MM.1S (cell line): ENCODE measurements around the gene MZT1.

ENCODE experiments used
- DNase-seq: peaks from one replicate; pipeline ENCODE4 v3.0.0-alpha.2; 2015
- H2AFZ ChIP-seq: fragments of 300-600 bp; sonication (generic); 2 replicates; pipeline ENCODE4 v1.6.0; 2016; ENCODE audit warnings: antibody characterized with exemption, low read length
- H3F3A ChIP-seq: fragments of 300-600 bp; sonication (generic); 2 replicates; pipeline ENCODE4 v1.6.1; 2016; ENCODE audit warnings: mild to moderate bottlenecking, antibody characterized with exemption, low read length, moderate library complexity, mixed read lengths; ENCODE audit not compliant: insufficient read depth
- H3K27ac ChIP-seq: fragments of 300-600 bp; sonication (generic); 2 replicates; pipeline ENCODE4 v1.5.1; 2016; ENCODE audit warnings: mild to moderate bottlenecking, low read length
- H3K27me3 ChIP-seq: fragments of 300-600 bp; sonication (generic); replicated peaks from 2 replicates; pipeline ENCODE4 v1.6.0; 2016; ENCODE audit warnings: low read length; ENCODE audit not compliant: insufficient read depth
- H3K36me3 ChIP-seq: fragments of 300-600 bp; sonication (generic); replicated peaks from 2 replicates; pipeline ENCODE4 v1.6.1; 2016; ENCODE audit warnings: mild to moderate bottlenecking, low read length, mixed read lengths; ENCODE audit not compliant: insufficient read depth
- H3K4me1 ChIP-seq: fragments of 300-600 bp; sonication (generic); 2 replicates; pipeline ENCODE4 v1.6.1; 2016; ENCODE audit warnings: low read length, mixed read lengths
- H3K4me2 ChIP-seq: fragments of 300-600 bp; sonication (generic); 2 replicates; pipeline ENCODE4 v1.6.0; 2016; ENCODE audit warnings: low read depth, low read length
- H3K4me3 ChIP-seq: fragments of 300-600 bp; sonication (generic); 2 replicates; pipeline ENCODE4 v1.5.1; 2016; ENCODE audit warnings: low read length, mixed read lengths
- H3K79me2 ChIP-seq: fragments of 300-600 bp; sonication (generic); 2 replicates; pipeline ENCODE4 v1.6.1; 2016; ENCODE audit warnings: mixed run types, low read length, mixed read lengths
- H3K9ac ChIP-seq: fragments of 300-600 bp; sonication (generic); 2 replicates; pipeline ENCODE4 v1.6.1; 2016; ENCODE audit warnings: low read length, mixed read lengths
- H3K9me2 ChIP-seq: fragments of 300-600 bp; sonication (generic); replicated peaks from 2 replicates; pipeline ENCODE4 v1.6.1; 2016; ENCODE audit warnings: mild to moderate bottlenecking, low read length, mixed read lengths; ENCODE audit not compliant: insufficient read depth
- H3K9me3 ChIP-seq: fragments of 300-600 bp; sonication (generic); replicated peaks from 2 replicates; pipeline ENCODE4 v1.6.1; 2016; ENCODE audit warnings: mild to moderate bottlenecking, low read length, mixed read lengths; ENCODE audit not compliant: insufficient read depth
- H4K20me1 ChIP-seq: fragments of 300-600 bp; sonication (generic); 2 replicates; pipeline ENCODE4 v1.6.1; 2016; ENCODE audit warnings: mild to moderate bottlenecking, low read length, moderate library complexity, mixed read lengths; ENCODE audit not compliant: insufficient read depth
- EZH2 ChIP-seq: fragments of 300-600 bp; sonication (generic); optimal IDR thresholded peaks from 2 replicates; pipeline ENCODE3; 2017; ENCODE audit warnings: low read depth, mild to moderate bottlenecking, antibody characterized with exemption, low read length, mixed read lengths
- EZH2phosphoT487 ChIP-seq: fragments of 300-600 bp; sonication (generic); IDR thresholded peaks from 2 replicates; pipeline ENCODE4 v1.6.1; 2018; ENCODE audit warnings: antibody characterized with exemption, low read length
- TF ChIP-seq, protein P1 (sequence below): fragments of 300-600 bp; sonication (generic); IDR thresholded peaks from 2 replicates; pipeline ENCODE4 v1.5.1; 2016; ENCODE audit warnings: antibody characterized with exemption, low read length, mixed read lengths

The MZT1 gene, protein sequence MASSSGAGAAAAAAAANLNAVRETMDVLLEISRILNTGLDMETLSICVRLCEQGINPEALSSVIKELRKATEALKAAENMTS

GRCh38 chr13:72727417-72728289 lies at the start of gene MZT1, which contains the start of gene BORA:
Gene MZT1, minus strand, starts transcription at chr13:72727629. Its CDS starts 27 bp downstream, at chr13:72727602.
Gene BORA, plus strand, starts transcription at chr13:72727923. Its CDS starts 1,018 bp downstream, at chr13:72728941.
- TF ChIP-seq EZH2phosphoT487 (no peak), EZH2 (no peak)
- TF ChIP-seq, protein P1, sequence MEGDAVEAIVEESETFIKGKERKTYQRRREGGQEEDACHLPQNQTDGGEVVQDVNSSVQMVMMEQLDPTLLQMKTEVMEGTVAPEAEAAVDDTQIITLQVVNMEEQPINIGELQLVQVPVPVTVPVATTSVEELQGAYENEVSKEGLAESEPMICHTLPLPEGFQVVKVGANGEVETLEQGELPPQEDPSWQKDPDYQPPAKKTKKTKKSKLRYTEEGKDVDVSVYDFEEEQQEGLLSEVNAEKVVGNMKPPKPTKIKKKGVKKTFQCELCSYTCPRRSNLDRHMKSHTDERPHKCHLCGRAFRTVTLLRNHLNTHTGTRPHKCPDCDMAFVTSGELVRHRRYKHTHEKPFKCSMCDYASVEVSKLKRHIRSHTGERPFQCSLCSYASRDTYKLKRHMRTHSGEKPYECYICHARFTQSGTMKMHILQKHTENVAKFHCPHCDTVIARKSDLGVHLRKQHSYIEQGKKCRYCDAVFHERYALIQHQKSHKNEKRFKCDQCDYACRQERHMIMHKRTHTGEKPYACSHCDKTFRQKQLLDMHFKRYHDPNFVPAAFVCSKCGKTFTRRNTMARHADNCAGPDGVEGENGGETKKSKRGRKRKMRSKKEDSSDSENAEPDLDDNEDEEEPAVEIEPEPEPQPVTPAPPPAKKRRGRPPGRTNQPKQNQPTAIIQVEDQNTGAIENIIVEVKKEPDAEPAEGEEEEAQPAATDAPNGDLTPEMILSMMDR: no peak
- Histone ChIP-seq H3K9me3 (no peaks in the 10 kb centered on the region), H3K9me2 (no peaks in the 10 kb centered on the region), H3K27me3 (no peaks in the 10 kb centered on the region), H3K36me3 (no peaks in the 10 kb centered on the region), H3K27ac (peak within 1 kb of the TSS; percentile 52; the same call in 1 of the 2 replicates), H2AFZ (peak within 1 kb of the TSS; percentile 84), H3K4me2 (peak within 1 kb of the TSS; percentile 55), H3K9ac (peak within 1 kb of the TSS; percentile 77), H3F3A (no peaks in the 10 kb centered on the region; the same call in 1 of the 2 replicates), H3K4me3 (peak within 1 kb of the TSS; percentile 74), H3K79me2 (peaks cover 59% of the 10 kb centered on the region), H3K4me1 (0 out of 2 replicates have a peak, but pooled peaks cover 2% of the 10 kb centered on the region), H4K20me1 (no peaks in the 10 kb centered on the region)
- DNase-seq: peak; percentile 92

- no peak overlapping the region for H3K27ac ChIP-seq
- H4K20me1 ChIP-seq: no peaks in the 10 kb centered on the region
- H3K9me3 ChIP-seq: no peaks in the 10 kb centered on the region
- no peak for DNase-seq
- no peak overlapping the region for H3K9ac ChIP-seq
- H3K4me3 ChIP-seq: no peak overlapping the region
- TF ChIP-seq EZH2phosphoT487: no peak
- H3K36me3 ChIP-seq: peaks cover 2% of the 10 kb centered on the region; the same call in 1 of the 2 replicates
- no peaks in the 10 kb centered on the region for H3F3A ChIP-seq
- no peaks in the 10 kb centered on the region; the same call in 1 of the 2 replicates for H3K79me2 ChIP-seq
- H3K4me2 ChIP-seq: no peak overlapping the region
- no peaks in the 10 kb centered on the region for H3K4me1 ChIP-seq
- no peak overlapping the region for H2AFZ ChIP-seq
- no peaks in the 10 kb centered on the region for H3K27me3 ChIP-seq
- H3K9me2 ChIP-seq: no peaks in the 10 kb centered on the region
These were observed 46.6 kb upstream of the MZT1 start for GRCh38 chr13:72774019-72774418.

GRCh38 chr13:72763411-72763810 lies 36.0 kb upstream of the MZT1 start:
- no peaks in the 10 kb centered on the region for H4K20me1 ChIP-seq
- H3K9me2 ChIP-seq: no peaks in the 10 kb centered on the region
- no peaks in the 10 kb centered on the region for H3K79me2 ChIP-seq
- no peak overlapping the region for H3K27ac ChIP-seq
- no peaks in the 10 kb centered on the region for H3K9me3 ChIP-seq
- no peaks in the 10 kb centered on the region for H3F3A ChIP-seq
- no peak for DNase-seq
- no peaks in the 10 kb centered on the region for H3K4me1 ChIP-seq
- TF ChIP-seq EZH2phosphoT487 (no peak), EZH2 (no peak)
- TF ChIP-seq, protein P1: no peak
- H3K4me2 ChIP-seq: no peak overlapping the region
- no peaks in the 10 kb centered on the region for H3K27me3 ChIP-seq
- H2AFZ ChIP-seq: no peak overlapping the region
- H3K4me3 ChIP-seq: no peak overlapping the region
- H3K36me3 ChIP-seq: no peaks in the 10 kb centered on the region
- no peak overlapping the region for H3K9ac ChIP-seq
